K562 (cell line): Measurements from ENCODE around the gene TRAF7. TPM values are rescaled to one million over a fixed set of nuclear protein-coding genes. Genes with fewer than 3 reads are reported as not detected.

ENCODE experiments used
- ARID1B ChIP-seq: fragments of 450-650 bp; IDR thresholded peaks from 2 replicates; pipeline ENCODE4 v1.6.1; 2016; ENCODE audit warnings: antibody characterized with exemption, mild to moderate bottlenecking, inconsistent platforms
- CBFB ChIP-seq: sonication (generic); formaldehyde crosslinking; IDR thresholded peaks from 2 replicates; pipeline ENCODE4 v1.4.0; 2020; ENCODE audit warnings: mild to moderate bottlenecking, missing genetic modification reagents
- CHD4 ChIP-seq: fragments of 200-600 bp; sonication (generic); IDR thresholded peaks from 3 replicates; pipeline ENCODE4 v1.6.1; 2012; ENCODE audit warnings: low read depth, mild to moderate bottlenecking, mixed read lengths, low read length, inconsistent platforms; ENCODE audit not compliant: insufficient read depth, insufficient replicate concordance, poor library complexity, severe bottlenecking
- CREB1 ChIP-seq, 2 experiments: sonication (generic) in 1 of 2; formaldehyde crosslinking in 1 of 2; IDR thresholded peaks; 2 replicates each; pipeline versions ENCODE4 v1.6.1 to v1.8.0; 2012 to 2022; ENCODE audit warnings: inconsistent platforms in 1 of 2, mild to moderate bottlenecking in 1 of 2, missing genetic modification reagents in 1 of 2, moderate library complexity in 1 of 2
- FOXA3 ChIP-seq, 2 experiments: fragments of 450-650 bp in 1 of 2; sonication (generic) in 1 of 2; formaldehyde crosslinking; IDR thresholded peaks in 1 of 2; conservative IDR thresholded peaks in 1 of 2; 2 replicates each; pipeline versions ENCODE4 v1.4.0 to v1.8.0; 2020 to 2022; ENCODE audit warnings: mild to moderate bottlenecking in 2 of 2, missing genetic modification reagents in 1 of 2
- PURB ChIP-seq: sonication (generic); formaldehyde crosslinking; IDR thresholded peaks from 2 replicates; pipeline ENCODE4 v1.9.0; 2021; ENCODE audit warnings: low read depth, mild to moderate bottlenecking, missing genetic modification reagents
- SIN3A ChIP-seq, 2 experiments: fragments of 150-350 bp in 1 of 2; IDR thresholded peaks; 2 replicates each; pipeline ENCODE4 v1.6.1; 2011 to 2016; ENCODE audit warnings: borderline replicate concordance in 2 of 2, low read depth in 2 of 2, low read length in 2 of 2, mild to moderate bottlenecking in 2 of 2, moderate library complexity in 2 of 2; ENCODE audit not compliant: control insufficient read depth in 1 of 2
- SRF ChIP-seq, 2 experiments: fragments of 250-450, 450-650 bp in 1 of 2; sonication (Bioruptor Pico) in 1 of 2; sonication (generic) in 1 of 2; formaldehyde crosslinking; IDR thresholded peaks; 2 replicates each; pipeline versions ENCODE4 v1.5.0 to v1.5.1; 2020 to 2022; ENCODE audit warnings: mild to moderate bottlenecking in 1 of 2, missing genetic modification reagents in 1 of 2
- TAF1 ChIP-seq: IDR thresholded peaks from 2 replicates; pipeline ENCODE4 v1.6.1; 2011; ENCODE audit warnings: mild to moderate bottlenecking, low read length, moderate library complexity; ENCODE audit not compliant: insufficient read depth, control insufficient read depth, severe bottlenecking; ENCODE audit errors: extremely low read depth
- ZNF121 ChIP-seq: sonication (generic); formaldehyde crosslinking; conservative IDR thresholded peaks from 2 replicates; pipeline ENCODE4 v1.8.0; 2022; ENCODE audit warnings: missing genetic modification reagents
- ZNF133 ChIP-seq: fragments of 250-450 bp; sonication (Bioruptor Pico); IDR thresholded peaks from 2 replicates; pipeline ENCODE4 v1.4.0; 2020; ENCODE audit warnings: mild to moderate bottlenecking
- ZNF217 ChIP-seq: sonication (generic); formaldehyde crosslinking; IDR thresholded peaks from 2 replicates; pipeline ENCODE4 v1.8.0; 2022; ENCODE audit warnings: mild to moderate bottlenecking, missing genetic modification reagents
- ZNF274 ChIP-seq: IDR thresholded peaks from 2 replicates; pipeline ENCODE4 v1.6.1; 2011; ENCODE audit warnings: low read depth, mild to moderate bottlenecking, low read length, moderate library complexity, borderline replicate concordance
- ZNF431 ChIP-seq: sonication (generic); formaldehyde crosslinking; IDR thresholded peaks from 2 replicates; pipeline ENCODE4 v1.8.0; 2022; ENCODE audit warnings: mild to moderate bottlenecking, missing genetic modification reagents
- polyA plus RNA-seq, 8 experiments: library from polyadenylated mRNA; depleted of rRNA in 4 of 8; stranded (reverse) in 5 of 8; unstranded in 3 of 8; fragments of >200 nt; fragmentation: Nextera tagmentation in 2 of 8; fragmentation: Illumina TruSeq in 1 of 8; extraction: Ambion mirVana in 2 of 8; extraction: Trizol in 1 of 8; gene quantifications; 2 replicates each; pipeline versions ENCODE4 v1.2.1 to v1.2.3, GENCODE V29; 2011 to 2014; ENCODE audit warnings: inconsistent platforms in 1 of 8, missing spikeins in 1 of 8
- total RNA-seq, 7 experiments: library from RNA; depleted of rRNA in 6 of 7; stranded (reverse); fragments of >200 nt in 6 of 7; fragmentation: Illumina TruSeq in 2 of 7; extraction: Trizol in 2 of 7; gene quantifications; 2 replicates each; pipeline versions ENCODE4 v1.2.1 to v1.2.3, GENCODE V29; 2011 to 2021; ENCODE audit warnings: low replicate concordance in 1 of 7
- TF ChIP-seq, protein P1 (sequence below): sonication (generic); formaldehyde crosslinking; IDR thresholded peaks from 2 replicates; pipeline ENCODE4 v1.8.1; 2023; ENCODE audit warnings: missing genetic modification reagents, mild to moderate bottlenecking, borderline replicate concordance
- TF ChIP-seq, protein P2 (sequence below): sonication (generic); formaldehyde crosslinking; IDR thresholded peaks from 2 replicates; pipeline ENCODE4 v1.9.0; 2022; ENCODE audit warnings: mild to moderate bottlenecking, missing genetic modification reagents
- TF ChIP-seq, protein P3 (sequence below): fragments of 250-450 bp; sonication (Bioruptor Pico); IDR thresholded peaks from 2 replicates; pipeline ENCODE4 v1.5.0; 2021; ENCODE audit warnings: mild to moderate bottlenecking, moderate library complexity

The TRAF7 gene
- total and polyA plus RNA-seq, 9 of the 15 experiments (the other 6 are each of a cell fraction or from before 2014, with no cell fraction given), result 1.1 to 113 (median 41.6) TPM

DNA sequence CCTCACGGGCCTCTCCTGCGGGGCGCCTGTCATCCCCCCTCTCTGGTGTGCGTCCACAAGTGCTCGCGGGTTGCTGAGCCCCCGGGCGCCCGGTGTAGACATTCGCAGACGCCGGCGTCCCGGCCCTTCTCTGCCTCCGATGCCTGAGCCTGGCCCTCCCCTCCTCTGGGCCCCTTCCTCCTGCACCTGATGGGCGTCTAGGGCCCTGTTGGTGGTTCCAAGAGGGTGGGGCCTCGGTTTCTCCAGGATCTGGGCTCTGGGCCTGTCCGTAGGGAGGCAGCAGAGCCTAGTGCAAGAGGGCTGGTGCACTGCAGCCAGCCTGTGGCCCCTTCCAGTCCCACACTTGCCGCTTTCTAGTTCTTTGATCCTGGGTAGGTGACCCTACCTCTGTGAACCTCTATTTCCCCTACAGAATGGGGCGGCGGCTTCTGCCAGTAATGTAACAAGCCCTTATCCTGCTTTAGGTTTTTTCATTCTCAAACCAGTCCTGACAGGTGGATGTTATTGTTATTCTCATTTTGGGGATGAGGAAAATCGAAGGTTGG is 68.4 kb downstream of the TRAF7 start (continued):
- TF ChIP-seq SRF (CRISPR knock-in tag; IDR thresholded peaks at IDR 0.05) (peak in 1 of 2 experiments; percentile 47; a peak in 1 of 4 replicates), ZNF121 (CRISPR knock-in tag) (peak; percentile 96), CHD4 (peak; percentile 42), FOXA3 (CRISPR knock-in tag; conservative IDR thresholded peaks at IDR 0.05 in 1 of 2, IDR thresholded peaks at IDR 0.05 in 1 of 2) (peak in 1 of 2 experiments; percentile 30; a peak in 1 of 4 replicates), CBFB (CRISPR knock-in tag) (no peak), ZNF133 (CRISPR knock-in tag) (no peak), PURB (CRISPR knock-in tag) (no peak), TAF1 (peak; percentile 18), ARID1B (no peak), ZNF217 (CRISPR knock-in tag) (no peak), ZNF274 (0 out of 2 replicates have a peak, but pooled peaks have one; percentile 20), SIN3A (IDR thresholded peaks at IDR 0.05; ENCODE audit: borderline replicate concordance in 2 of 2, control insufficient read depth in 1 of 2, low read depth in 2 of 2, low read length in 2 of 2) (peak in 1 of 2 experiments; percentile 10; a peak in 1 of 4 replicates), CREB1 (IDR thresholded peaks at IDR 0.05) (no peak), CREB1 (CRISPR knock-in tag; IDR thresholded peaks at IDR 0.05) (no peak), ZNF431 (CRISPR knock-in tag) (0 out of 2 replicates have a peak, but pooled peaks have one; percentile 8)
- TF ChIP-seq, protein P1, sequence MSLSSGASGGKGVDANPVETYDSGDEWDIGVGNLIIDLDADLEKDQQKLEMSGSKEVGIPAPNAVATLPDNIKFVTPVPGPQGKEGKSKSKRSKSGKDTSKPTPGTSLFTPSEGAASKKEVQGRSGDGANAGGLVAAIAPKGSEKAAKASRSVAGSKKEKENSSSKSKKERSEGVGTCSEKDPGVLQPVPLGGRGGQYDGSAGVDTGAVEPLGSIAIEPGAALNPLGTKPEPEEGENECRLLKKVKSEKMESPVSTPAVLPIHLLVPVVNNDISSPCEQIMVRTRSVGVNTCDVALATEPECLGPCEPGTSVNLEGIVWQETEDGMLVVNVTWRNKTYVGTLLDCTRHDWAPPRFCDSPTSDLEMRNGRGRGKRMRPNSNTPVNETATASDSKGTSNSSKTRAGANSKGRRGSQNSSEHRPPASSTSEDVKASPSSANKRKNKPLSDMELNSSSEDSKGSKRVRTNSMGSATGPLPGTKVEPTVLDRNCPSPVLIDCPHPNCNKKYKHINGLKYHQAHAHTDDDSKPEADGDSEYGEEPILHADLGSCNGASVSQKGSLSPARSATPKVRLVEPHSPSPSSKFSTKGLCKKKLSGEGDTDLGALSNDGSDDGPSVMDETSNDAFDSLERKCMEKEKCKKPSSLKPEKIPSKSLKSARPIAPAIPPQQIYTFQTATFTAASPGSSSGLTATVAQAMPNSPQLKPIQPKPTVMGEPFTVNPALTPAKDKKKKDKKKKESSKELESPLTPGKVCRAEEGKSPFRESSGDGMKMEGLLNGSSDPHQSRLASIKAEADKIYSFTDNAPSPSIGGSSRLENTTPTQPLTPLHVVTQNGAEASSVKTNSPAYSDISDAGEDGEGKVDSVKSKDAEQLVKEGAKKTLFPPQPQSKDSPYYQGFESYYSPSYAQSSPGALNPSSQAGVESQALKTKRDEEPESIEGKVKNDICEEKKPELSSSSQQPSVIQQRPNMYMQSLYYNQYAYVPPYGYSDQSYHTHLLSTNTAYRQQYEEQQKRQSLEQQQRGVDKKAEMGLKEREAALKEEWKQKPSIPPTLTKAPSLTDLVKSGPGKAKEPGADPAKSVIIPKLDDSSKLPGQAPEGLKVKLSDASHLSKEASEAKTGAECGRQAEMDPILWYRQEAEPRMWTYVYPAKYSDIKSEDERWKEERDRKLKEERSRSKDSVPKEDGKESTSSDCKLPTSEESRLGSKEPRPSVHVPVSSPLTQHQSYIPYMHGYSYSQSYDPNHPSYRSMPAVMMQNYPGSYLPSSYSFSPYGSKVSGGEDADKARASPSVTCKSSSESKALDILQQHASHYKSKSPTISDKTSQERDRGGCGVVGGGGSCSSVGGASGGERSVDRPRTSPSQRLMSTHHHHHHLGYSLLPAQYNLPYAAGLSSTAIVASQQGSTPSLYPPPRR (CRISPR knock-in tag), result peak; percentile 15; the same call in 1 of the 2 replicates
- TF ChIP-seq, protein P2, sequence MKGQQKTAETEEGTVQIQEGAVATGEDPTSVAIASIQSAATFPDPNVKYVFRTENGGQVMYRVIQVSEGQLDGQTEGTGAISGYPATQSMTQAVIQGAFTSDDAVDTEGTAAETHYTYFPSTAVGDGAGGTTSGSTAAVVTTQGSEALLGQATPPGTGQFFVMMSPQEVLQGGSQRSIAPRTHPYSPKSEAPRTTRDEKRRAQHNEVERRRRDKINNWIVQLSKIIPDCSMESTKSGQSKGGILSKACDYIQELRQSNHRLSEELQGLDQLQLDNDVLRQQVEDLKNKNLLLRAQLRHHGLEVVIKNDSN (CRISPR knock-in tag), result no peak
- TF ChIP-seq, protein P3, sequence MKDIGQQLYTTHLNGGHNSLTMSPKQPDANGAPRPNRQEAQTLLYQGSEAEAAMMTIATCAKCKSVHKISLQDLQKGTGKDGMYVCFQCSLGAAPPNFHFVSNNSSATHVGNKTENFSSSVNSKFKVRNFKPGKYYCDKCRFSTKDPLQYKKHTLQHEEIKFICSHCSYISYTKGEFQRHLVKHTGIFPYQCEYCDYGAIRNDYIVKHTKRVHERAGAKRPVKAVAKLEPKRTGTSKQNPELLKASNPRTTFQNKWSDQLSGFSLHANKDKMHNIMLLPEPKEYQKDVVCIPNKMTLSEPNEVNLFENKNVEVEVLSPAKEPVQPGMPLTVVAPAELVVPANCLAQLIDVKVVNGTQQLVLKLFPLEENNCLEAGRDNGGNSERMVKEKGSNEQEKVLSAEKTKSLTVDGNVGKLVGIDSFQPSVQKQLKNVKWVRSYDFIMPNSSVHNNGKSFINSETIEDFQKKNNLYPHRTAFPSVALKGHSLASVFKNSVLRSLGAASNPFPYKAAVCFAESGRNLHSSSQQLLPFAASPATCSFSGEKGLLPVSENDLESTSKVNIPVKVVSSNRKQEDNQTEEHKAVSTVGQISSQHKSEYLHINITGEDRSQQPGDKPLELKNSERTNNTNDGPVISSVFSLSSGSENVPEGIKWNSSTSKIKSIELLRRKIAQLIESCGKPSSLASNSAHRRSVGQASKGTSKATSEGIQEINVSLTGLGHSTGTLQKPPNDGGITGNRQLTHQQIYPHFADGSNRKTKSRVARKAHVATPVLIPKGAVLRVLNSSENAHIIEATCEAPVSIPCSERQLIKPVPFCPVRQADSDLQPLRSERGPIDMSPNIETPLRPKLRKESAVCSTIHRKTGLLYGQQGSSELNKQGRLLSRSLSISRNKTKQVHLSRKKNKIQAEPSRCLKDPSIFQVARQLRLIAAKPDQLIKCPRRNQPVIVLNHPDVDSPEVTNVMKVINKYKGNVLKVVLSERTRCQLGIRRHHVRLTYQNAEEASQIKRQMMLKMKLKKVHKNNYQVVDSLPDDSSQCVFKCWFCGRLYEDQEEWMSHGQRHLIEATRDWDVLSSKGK, result no peak
